Nephron (organoid): ENCODE measurements around the gene CBLC.

ENCODE experiments used
- H3K27ac Mint-ChIP-seq, 3 experiments: 2 replicates each; pipeline ENCODE4 v1.8.0; 2020; ENCODE audit warnings: mixed read lengths in 3 of 3, mild to moderate bottlenecking in 2 of 3, moderate library complexity in 1 of 3
- H3K27me3 Mint-ChIP-seq: 2 replicates; pipeline ENCODE4 v1.8.0; 2021; ENCODE audit warnings: low read depth, mild to moderate bottlenecking, moderate library complexity, mixed read lengths
- H3K36me3 Mint-ChIP-seq: 2 replicates; pipeline ENCODE4 v1.8.0; 2020; ENCODE audit warnings: low read depth, mixed read lengths
- H3K4me1 Mint-ChIP-seq: 2 replicates; pipeline ENCODE4 v1.8.0; 2020; ENCODE audit warnings: mixed read lengths
- H3K4me3 Mint-ChIP-seq, 3 experiments: 2 replicates each; pipeline ENCODE4 v1.8.0; 2020; ENCODE audit warnings: mild to moderate bottlenecking in 3 of 3, mixed read lengths in 3 of 3, moderate library complexity in 2 of 3
- H3K9me3 Mint-ChIP-seq: 2 replicates; pipeline ENCODE4 v1.8.0; 2020; ENCODE audit warnings: mixed read lengths
- CTCF ChIP-seq, 3 experiments: fragments of 200-600 bp; sonication (generic); IDR thresholded peaks; one replicate each; pipeline ENCODE4 v1.5.0; 2021; ENCODE audit warnings: antibody characterized with exemption in 3 of 3; ENCODE audit not compliant: unreplicated experiment in 3 of 3

CBLC gene

GRCh38 chr19:44747739-44748425, 29.8 kb upstream of the CBLC start:
- H3K27me3 Mint-ChIP-seq, result peaks cover 20% of the 10 kb centered on the region
- H3K36me3 Mint-ChIP-seq, result no peaks in the 10 kb centered on the region
- H3K4me1 Mint-ChIP-seq, result peaks cover 34% of the 10 kb centered on the region
- peak overlapping the region; percentile 88 to 95 (median 91) for H3K4me3 Mint-ChIP-seq
- TF ChIP-seq CTCF (IDR thresholded peaks at IDR 0.05; ENCODE audit: unreplicated experiment in 3 of 3), result no peak
- H3K9me3 Mint-ChIP-seq, result no peaks in the 10 kb centered on the region
- H3K27ac Mint-ChIP-seq, result peak overlapping the region; percentile 80 to 92 (median 89)

- no peak for TF ChIP-seq CTCF (IDR thresholded peaks at IDR 0.05; ENCODE audit: unreplicated experiment in 3 of 3)
- H3K27me3 Mint-ChIP-seq, result peaks cover 20% of the 10 kb centered on the region
- peak within 1 kb of the TSS; percentile 81 to 92 (median 89) for H3K27ac Mint-ChIP-seq
- peaks cover 36% of the 10 kb centered on the region for H3K4me1 Mint-ChIP-seq
- H3K9me3 Mint-ChIP-seq, result no peaks in the 10 kb centered on the region
- no peaks in the 10 kb centered on the region for H3K36me3 Mint-ChIP-seq
- peak within 1 kb of the TSS; percentile 88 to 95 (median 93) for H3K4me3 Mint-ChIP-seq
Observed at GRCh38 chr19:44748426-44749254, 29.1 kb upstream of the CBLC start, which contains the start of gene BCL3. BCL3 (plus strand) TSS chr19:44748708; CDS start chr19:44748791, 83 bp downstream.

GRCh38 chr19:44749292-44749691, 28.4 kb upstream of the CBLC start:
- Mint-ChIP-seq H3K27ac (peak overlapping the region; percentile 77 to 86 (median 81)), H3K4me1 (peaks cover 42% of the 10 kb centered on the region), H3K27me3 (peaks cover 23% of the 10 kb centered on the region), H3K4me3 (peak overlapping the region; percentile 83 to 93 (median 92)), H3K9me3 (no peaks in the 10 kb centered on the region), H3K36me3 (no peaks in the 10 kb centered on the region)
- no peak for TF ChIP-seq CTCF (IDR thresholded peaks at IDR 0.05; ENCODE audit: unreplicated experiment in 3 of 3)

GRCh38 chr19:44749994-44750393, 27.7 kb upstream of the CBLC start:
- H3K36me3 Mint-ChIP-seq, result no peaks in the 10 kb centered on the region
- no peak for TF ChIP-seq CTCF (IDR thresholded peaks at IDR 0.05; ENCODE audit: unreplicated experiment in 3 of 3)
- H3K27ac Mint-ChIP-seq, result peak overlapping the region in 2 of 3 experiments; percentile 81 to 86
- H3K9me3 Mint-ChIP-seq, result no peaks in the 10 kb centered on the region
- peak overlapping the region; percentile 83 to 93 (median 92) for H3K4me3 Mint-ChIP-seq
- H3K4me1 Mint-ChIP-seq, result peaks cover 48% of the 10 kb centered on the region
- peaks cover 27% of the 10 kb centered on the region for H3K27me3 Mint-ChIP-seq

GRCh38 chr19:44752123-44752815, 25.4 kb upstream of the CBLC start:
- TF ChIP-seq CTCF (IDR thresholded peaks at IDR 0.05; ENCODE audit: unreplicated experiment in 3 of 3), result no peak
- Mint-ChIP-seq H3K9me3 (no peaks in the 10 kb centered on the region), H3K36me3 (no peaks in the 10 kb centered on the region), H3K27me3 (peaks cover 25% of the 10 kb centered on the region), H3K27ac (peak overlapping the region; percentile 76 to 83 (median 77)), H3K4me3 (peak overlapping the region; percentile 74 to 93 (median 76)), H3K4me1 (peaks cover 53% of the 10 kb centered on the region)
